Lower leg skin (tissue), 4 donors: ENCODE data around the gene PLAC1. TPM values are rescaled to one million over a fixed set of nuclear protein-coding genes. Genes with fewer than 3 reads are reported as not detected.

ENCODE experiments used
- DNase-seq, 2 donors: peaks; one replicate each; pipeline ENCODE4 v3.0.0-alpha.2; 2019; ENCODE audit warnings: low spot score in 2 of 2
- H3K4me3 ChIP-seq: fragments of 200-600 bp; sonication (generic); 2 replicates; pipeline ENCODE4 v1.5.1; 2017; ENCODE audit warnings: mild to moderate bottlenecking, low read depth; ENCODE audit not compliant: poor library complexity, severe bottlenecking
- POLR2A ChIP-seq, 2 donors: fragments of 450-650 bp; IDR thresholded peaks; one replicate each; pipeline ENCODE4 v1.6.1; 2016 to 2017; ENCODE audit warnings: antibody characterized with exemption in 2 of 2, mild to moderate bottlenecking in 1 of 2, moderate library complexity in 1 of 2
- WGBS, 2 donors: methylation state at CpG; one replicate each; pipeline ENCODE4 v1.1.5; 2018; 5-methylcytosine and 5-hydroxymethylcytosine counted together
- intact Hi-C: fragments of 100-400 bp; cut with DNase I; formaldehyde crosslinking; loops from one replicate; pipeline ENCODE4 v1.15.0; 2023; ENCODE audit warnings: low total_unique reads
- total RNA-seq, 4 donors: library from RNA; depleted of rRNA; stranded (reverse); fragments of >200 nt; gene quantifications; one replicate each; pipeline ENCODE4 v1.1.0, GENCODE V29; 2016
- TF ChIP-seq, protein P1 (sequence below), 3 donors: fragments of 450-650 bp; IDR thresholded peaks; one replicate each; pipeline ENCODE4 v1.5.1; 2016; ENCODE audit warnings: antibody characterized with exemption in 3 of 3, mild to moderate bottlenecking in 3 of 3, moderate library complexity in 2 of 3

Gene PLAC1
- total RNA-seq, 4 donors from 2014 or later, result 0.22 to 0.53 (median 0.23) TPM; not detected in 1

- intact Hi-C loops, result no loop called here
- TF ChIP-seq, protein P1, sequence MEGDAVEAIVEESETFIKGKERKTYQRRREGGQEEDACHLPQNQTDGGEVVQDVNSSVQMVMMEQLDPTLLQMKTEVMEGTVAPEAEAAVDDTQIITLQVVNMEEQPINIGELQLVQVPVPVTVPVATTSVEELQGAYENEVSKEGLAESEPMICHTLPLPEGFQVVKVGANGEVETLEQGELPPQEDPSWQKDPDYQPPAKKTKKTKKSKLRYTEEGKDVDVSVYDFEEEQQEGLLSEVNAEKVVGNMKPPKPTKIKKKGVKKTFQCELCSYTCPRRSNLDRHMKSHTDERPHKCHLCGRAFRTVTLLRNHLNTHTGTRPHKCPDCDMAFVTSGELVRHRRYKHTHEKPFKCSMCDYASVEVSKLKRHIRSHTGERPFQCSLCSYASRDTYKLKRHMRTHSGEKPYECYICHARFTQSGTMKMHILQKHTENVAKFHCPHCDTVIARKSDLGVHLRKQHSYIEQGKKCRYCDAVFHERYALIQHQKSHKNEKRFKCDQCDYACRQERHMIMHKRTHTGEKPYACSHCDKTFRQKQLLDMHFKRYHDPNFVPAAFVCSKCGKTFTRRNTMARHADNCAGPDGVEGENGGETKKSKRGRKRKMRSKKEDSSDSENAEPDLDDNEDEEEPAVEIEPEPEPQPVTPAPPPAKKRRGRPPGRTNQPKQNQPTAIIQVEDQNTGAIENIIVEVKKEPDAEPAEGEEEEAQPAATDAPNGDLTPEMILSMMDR (IDR thresholded peaks at IDR 0.05), result no peak
- TF ChIP-seq POLR2A (IDR thresholded peaks at IDR 0.05), result no peak
- no peak overlapping the region for H3K4me3 ChIP-seq
- WGBS, 2 donors, result 50 to 80% methylated on average over 1 of the region's 1 CpG
- DNase-seq, result no peak
Measured at GRCh38 chrX:134692990-134693389, 34.7 kb upstream of the PLAC1 start.

- WGBS, 2 donors, result 52 to 75% methylated on average over 1 of the region's 1 CpG
- no peak overlapping the region for H3K4me3 ChIP-seq
- intact Hi-C loops, result no loop called here
- no peak for TF ChIP-seq POLR2A (IDR thresholded peaks at IDR 0.05)
- TF ChIP-seq, protein P1 (IDR thresholded peaks at IDR 0.05), result no peak
- no peak for DNase-seq
Measured at GRCh38 chrX:134692233-134692632, 34.0 kb upstream of the PLAC1 start.

- intact Hi-C loops, result no loop called here
- 82 to 83% methylated on average over 7 of the region's 7 CpGs for WGBS, 2 donors
- no peak for DNase-seq
- TF ChIP-seq, protein P1 (IDR thresholded peaks at IDR 0.05), result no peak
- no peak for TF ChIP-seq POLR2A (IDR thresholded peaks at IDR 0.05)
- H3K4me3 ChIP-seq, result no peak overlapping the region
Measured at GRCh38 chrX:134691453-134691852, 33.2 kb upstream of the PLAC1 start.

GRCh38 chrX:134688839-134689238 is 30.6 kb upstream of the PLAC1 start:
- WGBS, 2 donors, result 56 to 92% methylated on average over 1 of the region's 1 CpG
- TF ChIP-seq, protein P1 (IDR thresholded peaks at IDR 0.05), result no peak
- no peak for TF ChIP-seq POLR2A (IDR thresholded peaks at IDR 0.05)
- DNase-seq, result no peak
- H3K4me3 ChIP-seq, result no peak overlapping the region
- intact Hi-C loops, result no loop called here

DNA sequence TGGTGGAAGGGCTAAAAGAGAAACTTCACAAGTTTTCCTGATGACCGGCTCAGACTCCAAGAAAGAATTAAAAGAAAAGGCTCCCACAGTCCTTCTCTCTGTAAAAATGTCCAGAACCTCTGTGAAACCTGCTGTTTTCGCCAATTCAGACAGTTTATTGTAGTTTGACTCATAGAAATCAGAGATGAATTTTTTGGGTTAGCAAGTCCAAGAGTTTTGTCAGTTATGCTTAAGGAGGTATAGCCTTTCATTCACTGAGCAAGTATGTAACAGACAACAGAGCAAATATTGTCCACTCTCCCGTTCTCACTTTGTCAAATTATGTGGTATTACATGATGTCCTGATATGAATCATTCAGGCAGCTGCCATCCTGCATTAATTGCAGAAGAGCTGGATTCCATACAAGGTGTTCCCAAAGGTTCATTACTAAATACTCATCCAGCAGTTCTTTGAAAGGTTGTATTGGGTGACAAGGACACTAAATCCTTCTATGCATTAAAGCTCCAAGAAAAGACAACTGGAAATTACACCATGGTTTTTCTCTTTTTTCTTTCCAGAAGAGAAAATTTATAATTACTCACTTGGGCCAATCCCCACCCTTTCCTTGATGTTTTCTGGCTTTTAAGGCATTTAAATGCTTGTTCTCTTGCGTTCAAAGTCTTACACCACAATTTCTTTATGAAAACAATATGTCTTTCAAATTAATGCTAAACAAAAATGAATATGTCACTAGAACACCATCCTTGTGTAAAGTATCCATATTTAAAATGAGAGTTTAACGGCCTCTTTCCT is 30.0 kb upstream of the PLAC1 start:
- DNase-seq, result no peak
- no peak overlapping the region for H3K4me3 ChIP-seq
- WGBS, 2 donors, result 64 to 75% methylated on average over 5 of the region's 5 CpGs
- intact Hi-C loops, result no loop called here
- TF ChIP-seq, protein P1 (IDR thresholded peaks at IDR 0.05), result no peak
- TF ChIP-seq POLR2A (IDR thresholded peaks at IDR 0.05), result no peak

- H3K4me3 ChIP-seq, result no peak overlapping the region
- intact Hi-C loops, result no loop called here
- DNase-seq, result no peak
- whole genome bisulfite sequencing, 2 donors, result 77 to 82% methylated on average over 5 of the region's 5 CpGs
- TF ChIP-seq, protein P1 (IDR thresholded peaks at IDR 0.05), result no peak
- no peak for TF ChIP-seq POLR2A (IDR thresholded peaks at IDR 0.05)
Measured at GRCh38 chrX:134685668-134686067, 27.4 kb upstream of the PLAC1 start.
